ENCODE data around the gene TMEM260.

TMEM260 gene

DNA sequence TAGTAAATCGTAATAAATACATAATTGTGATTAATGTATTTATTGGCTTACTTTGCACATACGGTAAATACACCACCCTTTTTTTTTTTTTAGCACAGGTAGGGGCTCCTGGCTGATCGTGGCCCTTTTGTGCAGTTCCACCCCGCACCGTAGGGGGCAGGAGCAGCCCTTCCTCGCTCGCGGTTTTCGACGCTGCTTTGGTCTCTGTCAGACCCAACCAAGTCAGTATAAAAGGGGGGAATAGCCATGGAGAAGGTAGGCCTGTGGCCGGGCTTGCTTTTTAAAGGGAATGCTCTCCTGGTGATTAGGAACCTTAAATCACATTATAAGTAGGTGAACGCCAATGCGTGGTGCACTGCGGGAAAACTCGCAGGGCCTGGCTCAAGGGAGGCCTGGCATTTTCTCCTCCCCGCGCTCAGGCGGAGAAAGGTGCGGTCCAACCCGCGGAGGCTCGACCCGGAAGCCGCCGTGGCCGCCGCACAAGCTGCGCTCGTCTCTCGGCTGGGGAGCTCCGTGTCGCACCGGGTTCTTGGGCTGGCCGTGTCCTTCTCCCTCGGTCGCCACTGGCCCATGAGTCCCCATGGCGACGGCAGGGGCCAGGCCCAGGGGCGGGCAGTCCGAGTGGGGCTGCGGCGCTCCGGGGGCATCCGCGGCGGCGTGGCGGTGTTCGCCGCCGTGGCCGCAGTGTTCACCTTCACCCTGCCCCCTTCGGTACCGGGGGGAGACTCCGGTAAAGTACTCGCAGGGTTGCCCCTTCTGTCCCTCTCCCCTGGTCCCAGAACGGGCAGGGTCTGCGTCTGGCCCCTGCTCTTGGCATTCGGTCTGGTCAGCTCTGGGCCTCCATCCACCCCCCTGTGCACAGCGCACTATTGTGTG lies at the start of gene TMEM260:
TSS of gene TMEM260 (plus strand) at position 454 of the 876 bp plus-strand sequence. CDS start at position 571, 117 bp downstream.
- DNase-seq = peak; percentile 90

DNA sequence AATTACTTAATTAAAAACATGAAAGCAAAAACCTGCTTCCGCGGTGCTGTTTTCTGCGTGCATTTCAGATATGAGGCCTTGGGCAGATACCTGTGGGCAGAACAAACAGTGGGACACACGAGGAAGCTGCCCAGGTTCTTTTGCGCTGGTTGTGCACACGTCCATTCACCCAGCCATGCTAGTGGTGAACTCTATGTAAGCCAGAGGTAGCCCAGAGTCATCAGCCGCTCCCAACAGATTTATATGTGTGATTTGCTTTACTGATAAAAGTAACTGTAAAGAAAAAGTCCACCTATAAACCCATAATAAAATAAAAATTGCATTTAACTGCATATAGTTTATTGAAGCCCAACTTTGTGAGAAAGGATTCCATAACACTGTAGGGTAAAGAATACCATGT lies 47.1 kb upstream of the TMEM260 start:
- no peak for DNase-seq

DNA sequence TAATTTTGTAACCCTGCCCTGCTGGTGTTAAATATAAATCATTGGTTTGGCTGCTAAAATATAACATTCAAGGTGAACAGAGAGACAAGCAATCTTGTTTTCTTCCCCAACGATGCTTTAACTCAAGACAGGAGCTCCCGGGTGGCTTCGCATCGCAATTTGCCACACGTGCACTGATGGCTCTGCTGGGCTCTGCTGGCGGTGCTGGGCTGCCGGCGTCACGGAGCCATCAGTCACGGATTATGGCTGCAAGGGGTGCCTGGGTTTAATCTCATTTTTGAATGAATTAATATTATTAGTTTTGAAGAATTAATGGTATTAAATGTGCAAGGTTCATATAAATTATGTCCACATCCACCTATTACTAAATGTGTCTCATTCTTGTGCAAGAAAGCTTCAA lies 44.9 kb upstream of the TMEM260 start:
- DNase-seq = no peak

DNA sequence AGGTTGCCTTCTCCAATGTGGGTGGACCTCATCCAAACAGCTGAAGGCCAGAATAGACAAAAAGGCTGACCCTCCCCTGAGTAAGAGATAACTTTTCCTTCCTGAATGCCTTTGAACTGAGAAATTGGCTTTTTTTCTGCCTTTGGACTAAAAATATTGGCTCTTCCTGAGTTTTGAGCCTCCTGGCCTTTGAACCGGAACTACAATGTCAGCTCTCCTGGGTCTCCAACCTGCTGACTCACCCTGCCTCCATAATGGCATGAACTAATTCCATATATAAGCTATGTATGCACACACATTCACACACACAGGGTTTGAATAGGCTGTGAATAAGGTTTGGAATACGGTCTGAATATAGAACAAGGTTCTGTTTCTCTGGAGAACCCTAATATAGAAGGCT lies 39.7 kb upstream of the TMEM260 start:
- no peak for DNase-seq

DNA sequence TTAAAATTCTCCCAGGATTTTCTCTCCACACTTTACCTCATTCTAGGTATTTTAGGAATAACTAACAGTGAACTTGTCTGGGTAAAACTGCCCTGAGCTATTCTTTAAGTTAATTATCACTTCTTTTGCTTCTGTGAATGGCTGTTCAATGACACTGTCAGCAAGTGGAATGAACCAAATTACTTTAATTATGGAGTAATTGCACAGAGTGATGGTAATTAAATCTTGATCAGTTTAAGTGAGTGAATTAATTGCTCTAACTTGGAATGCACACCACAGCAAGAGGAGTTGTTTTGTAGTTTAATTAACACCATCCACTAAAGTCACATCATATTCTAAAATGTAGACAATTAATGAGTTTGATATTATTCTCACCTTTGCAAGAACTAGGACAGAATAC lies 36.2 kb upstream of the TMEM260 start:
- DNase-seq = no peak

DNA sequence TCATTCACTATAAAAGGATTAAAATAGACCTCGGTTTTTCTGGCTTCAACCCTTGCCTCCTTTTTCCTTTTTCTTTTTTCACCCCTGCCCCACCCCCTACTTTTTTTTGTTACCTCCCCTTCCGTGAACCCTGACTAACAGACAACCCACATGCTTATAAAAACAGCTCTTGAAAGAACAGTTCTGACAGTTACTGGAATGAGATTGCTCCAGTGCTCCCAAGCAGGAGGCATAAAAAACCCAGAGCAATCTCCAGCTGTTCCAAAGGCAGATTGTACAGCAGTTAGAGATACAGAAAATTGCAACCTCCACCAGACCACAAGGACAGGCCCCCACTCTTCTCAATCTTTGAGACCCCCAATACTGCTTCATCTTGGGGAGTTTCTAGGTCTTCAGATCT lies 29.9 kb upstream of the TMEM260 start:
- DNase-seq = no peak

DNA sequence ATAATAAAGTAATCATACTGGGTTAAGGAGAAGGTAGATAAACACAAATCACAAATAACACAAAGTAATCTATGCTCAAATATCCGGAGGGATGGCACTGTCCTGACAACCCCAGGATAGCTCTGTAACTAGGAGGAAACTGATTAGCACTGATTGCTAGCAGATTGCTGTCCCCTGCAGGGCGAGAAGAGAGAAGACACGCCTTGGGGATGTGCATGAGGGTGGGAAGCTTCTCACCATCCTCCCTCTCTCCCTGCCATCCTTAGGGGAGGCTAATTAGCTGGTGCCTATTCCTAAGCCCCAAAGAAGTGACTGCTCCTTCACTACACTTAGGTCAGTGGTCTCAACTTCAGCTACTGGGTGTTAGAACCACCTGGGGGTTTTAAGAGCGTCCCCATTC lies 27.0 kb upstream of the TMEM260 start:
- no peak for DNase-seq

DNA sequence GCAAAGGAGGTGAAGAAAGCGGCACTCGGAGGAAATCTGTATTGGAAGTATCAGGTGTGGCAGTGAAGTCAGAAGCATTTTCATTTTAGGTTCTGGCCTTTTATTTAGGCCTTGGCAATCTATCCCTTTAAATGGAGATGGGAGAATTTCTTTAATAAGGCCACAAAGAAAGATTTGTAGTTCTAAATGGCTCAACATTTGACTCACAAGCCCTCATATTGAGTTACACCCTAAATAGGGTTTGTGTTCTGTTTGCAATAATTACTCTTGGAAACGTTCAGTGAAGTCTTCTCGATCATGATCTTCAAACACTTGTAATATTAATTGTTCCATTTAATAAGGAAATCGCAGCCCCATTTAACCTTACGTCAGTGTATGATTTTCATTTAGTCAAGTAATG lies 25.3 kb upstream of the TMEM260 start:
- no peak for DNase-seq

DNA sequence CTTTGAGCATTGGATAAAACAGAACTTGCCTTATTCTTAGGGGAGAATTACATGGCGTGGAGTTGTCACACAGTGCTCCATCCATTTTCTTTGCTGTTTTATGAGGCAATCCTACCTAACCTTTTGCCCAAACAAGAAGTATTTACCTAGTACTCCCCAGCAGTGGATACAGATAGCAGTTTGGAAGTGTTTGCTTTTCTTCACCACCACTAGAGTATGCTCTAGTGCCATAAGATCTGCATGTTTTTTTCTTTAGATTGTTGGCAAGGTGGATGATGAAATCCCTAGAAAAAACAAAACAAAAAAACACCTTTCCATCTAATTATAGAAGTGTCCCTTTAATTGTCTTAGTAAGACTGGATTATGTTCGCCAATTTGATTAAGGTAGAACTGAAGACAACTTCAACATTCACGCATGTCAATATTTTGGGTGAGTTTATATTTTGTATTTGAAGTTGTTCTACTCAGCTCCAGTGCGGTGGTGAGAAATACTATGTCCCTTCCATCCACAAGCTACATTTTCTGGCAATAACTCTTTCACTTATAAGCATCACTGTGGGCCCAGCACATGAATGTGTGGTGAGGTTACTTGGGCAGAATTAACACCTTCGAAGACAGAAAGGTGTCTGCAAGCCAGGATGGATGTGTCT lies 23.6 kb upstream of the TMEM260 start:
- DNase-seq = no peak

DNA sequence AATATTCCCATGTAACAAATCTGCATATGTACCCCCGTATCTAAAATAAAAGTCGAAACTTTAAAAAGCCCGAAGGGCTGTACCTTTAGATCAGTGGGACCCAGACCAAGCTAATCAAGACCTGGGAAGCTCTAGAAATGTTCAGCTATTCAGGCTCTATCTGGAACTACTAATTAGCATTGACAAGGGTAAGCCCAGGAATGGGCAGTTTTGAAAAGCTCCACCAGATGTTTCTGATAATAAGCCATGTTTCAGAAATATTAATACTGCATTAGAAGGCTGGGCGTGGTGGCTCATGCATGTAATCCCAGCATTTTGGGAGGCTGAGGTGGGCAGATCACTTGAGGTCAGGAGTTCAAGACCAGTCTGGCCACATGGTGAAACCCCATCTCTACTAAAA lies 20.4 kb upstream of the TMEM260 start:
- no peak for DNase-seq

DNA sequence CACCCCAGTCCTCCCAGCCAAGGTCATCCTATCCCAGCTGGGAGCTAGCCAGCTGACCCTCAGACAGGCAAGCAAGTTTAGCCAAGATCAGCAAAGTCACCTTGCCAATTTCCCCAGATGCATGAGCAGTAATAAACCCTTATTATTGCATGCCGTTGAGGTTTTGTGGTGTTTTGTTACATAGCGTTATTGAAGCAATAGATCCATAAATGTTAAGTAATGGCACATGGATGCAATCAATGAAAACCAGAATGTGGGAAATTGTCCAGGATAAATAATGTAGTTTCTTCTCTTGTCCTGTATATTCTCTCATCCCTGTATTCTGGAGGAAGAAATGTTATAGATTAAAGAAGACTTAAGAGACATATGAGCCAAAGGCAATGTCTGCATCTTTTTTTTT lies 18.0 kb upstream of the TMEM260 start:
- DNase-seq = no peak

DNA sequence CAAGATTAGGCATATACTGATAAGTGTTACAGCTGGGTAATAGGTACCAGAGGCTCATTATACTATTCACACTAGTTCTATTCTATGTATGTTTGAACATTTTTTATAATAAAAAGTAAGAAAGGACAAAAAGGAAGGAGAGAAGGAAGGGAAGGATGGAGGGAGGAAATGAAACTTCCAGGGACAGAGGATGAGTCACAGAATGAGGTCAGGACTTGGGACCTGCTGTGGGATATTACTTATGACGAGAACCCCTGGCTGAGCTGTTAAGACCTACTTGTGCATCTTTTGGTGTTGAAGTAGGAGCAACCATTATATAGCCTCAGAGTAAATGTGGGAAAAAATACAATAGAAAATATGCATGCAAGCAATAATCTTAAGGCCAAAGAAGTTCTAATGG lies 16.7 kb upstream of the TMEM260 start:
- DNase-seq = no peak

DNA sequence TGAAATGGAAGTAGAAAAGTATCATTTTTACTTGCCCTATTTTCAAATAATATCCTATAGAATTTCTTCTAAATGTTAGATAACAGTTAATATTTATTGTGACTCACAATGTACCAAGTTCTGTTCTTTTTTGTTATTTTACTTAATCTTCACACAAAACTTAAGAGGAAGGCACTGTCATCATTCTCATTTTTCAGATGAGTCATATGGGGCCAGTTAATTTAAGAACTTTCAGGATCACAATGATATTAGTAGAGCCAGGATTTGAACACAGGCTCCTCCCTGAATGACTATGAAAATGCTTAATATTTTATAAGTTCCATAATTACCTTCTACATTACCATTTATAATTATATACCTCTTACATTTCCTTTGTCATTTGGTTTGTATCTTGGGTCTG lies 10.4 kb upstream of the TMEM260 start:
- no peak for DNase-seq

DNA sequence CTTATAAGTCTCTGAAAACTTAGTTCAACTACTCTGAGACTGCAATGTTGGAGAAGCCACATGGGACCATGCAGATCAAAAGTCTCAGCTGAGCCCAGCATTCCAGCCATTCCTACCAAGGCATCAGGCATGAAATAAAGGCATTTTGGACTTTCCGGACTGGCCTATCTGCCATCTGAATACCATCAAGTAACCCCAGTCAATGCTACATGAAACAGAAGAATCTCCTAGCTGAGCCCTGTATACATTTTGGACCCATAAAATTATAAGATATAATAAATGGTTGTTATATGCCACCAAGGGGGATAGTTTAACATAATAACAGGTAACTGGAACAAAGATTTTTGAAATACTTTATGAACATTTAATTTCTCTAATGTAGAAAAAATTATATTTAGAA lies 9.3 kb upstream of the TMEM260 start:
- DNase-seq = no peak

DNA sequence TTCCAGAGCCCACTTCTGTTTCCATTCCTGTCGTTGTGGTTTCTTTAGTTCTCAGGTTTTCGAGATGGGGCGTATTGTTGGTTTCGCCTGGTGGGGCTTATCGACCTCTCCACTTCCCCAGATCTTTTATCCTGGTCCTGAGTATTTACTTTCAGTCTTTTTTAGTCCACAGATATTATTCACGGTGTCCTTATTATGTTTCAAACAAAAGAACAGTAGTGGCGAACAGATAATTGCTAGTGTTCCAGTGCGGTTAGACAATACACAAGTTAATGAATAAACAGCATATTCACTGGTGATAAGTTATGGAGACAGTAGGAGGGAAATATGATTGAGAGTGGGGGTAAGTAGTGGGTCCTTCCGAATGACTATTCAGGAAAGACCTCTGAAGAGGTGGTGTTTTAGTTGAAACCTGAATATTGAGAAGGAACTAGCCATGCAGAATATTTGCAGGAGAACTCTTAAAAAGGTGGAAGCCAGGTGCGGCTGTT lies 668 bp downstream of the TMEM260 start:
- DNase-seq = no peak

DNA sequence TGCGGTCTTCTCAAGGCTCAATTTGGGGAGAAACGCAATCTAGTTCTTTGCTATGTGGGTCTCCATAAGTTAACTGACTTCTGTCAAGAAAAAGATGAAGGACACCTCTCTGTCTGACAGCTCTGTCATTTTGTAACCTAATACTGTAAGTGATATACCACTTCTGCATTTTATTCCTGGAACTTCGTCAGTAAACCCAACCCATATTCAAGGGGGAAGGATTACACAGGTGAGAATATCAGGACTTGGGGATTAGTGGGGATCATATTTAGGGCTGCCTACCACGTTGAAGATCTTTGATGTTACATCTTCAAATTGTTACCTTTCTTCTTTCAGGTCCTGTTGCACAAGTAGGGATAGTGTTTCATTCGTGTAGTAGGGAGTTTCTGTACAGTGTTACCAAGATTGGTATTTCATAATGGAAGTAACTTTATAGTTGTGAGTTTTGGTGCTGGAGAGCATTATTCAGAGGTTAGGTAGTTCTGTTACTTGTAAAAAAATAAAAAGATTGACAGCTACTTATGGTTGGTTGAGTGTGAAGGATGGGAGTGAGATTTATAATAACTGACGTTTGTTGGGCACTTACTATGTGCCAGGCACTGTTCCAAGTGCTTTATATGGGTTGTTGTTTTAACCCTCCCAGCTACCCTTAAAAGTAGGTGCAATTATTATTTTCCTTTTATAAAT lies 1.6 kb downstream of the TMEM260 start:
- DNase-seq = no peak

DNA sequence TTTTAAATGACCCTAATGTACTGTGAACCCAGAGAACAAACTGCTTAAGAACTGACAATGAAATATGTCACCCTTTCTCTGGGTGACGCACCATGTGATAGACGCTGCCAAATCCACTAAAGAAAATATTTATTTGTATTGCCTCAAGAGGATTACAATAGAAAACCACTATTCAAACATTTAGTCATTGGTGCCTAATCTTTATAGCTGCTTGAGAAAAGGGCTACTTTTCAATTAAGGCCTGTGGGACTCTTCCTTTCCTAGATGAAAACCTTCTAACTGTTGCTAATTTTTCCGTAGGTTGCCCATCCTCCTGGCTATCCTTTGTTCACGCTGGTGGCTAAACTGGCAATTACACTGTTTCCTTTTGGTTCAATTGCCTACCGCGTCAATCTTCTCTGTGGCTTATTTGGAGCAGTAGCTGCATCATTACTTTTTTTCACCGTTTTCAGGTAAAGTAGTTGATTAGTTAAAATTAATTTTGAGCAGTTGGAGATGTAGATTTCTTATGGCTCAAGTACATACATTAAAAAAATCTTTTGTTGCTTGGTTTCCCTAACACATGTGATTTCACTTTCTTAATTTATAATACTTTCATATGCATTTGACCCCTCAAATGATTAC lies 6.0 kb downstream of the TMEM260 start:
- no peak for DNase-seq

DNA sequence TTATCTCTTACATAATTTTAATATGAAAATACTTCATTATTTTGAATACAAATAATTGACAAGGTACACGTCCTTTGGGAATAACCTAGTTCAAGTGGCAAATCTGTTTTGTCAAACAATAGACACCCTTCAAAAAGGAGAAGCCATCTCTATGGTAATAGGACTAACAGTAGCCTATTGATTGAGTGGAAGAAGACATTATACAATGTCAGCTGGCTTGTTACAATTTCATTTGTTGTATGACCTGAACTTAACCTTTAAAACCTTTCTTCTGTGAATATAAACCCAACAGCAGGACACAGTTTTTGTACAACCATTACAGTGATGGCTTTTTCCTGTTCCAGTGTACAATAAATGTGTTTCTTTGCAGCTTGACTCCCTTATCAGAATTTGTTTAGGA lies 8.1 kb downstream of the TMEM260 start:
- DNase-seq = no peak

DNA sequence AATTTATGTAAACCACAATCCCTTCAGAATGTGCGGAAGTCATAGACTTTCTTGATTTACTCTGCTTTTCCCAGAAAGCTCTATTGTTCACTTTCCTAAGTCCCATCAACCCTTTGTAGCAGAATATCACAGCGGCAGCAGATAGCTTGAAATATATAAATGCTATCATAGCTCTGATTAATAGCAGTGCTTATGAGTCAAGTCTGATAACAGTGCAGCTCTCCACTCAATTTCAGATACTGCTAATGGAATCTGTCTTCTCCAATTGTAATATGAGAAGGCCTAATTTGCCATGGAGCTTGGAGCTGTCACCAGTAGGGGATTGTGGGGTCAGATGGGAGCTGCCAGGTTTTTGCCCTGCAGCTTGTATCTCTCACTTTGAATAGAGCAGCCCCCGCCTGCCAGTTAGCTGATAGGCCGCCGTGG lies 10.9 kb downstream of the TMEM260 start:
- no peak for DNase-seq

DNA sequence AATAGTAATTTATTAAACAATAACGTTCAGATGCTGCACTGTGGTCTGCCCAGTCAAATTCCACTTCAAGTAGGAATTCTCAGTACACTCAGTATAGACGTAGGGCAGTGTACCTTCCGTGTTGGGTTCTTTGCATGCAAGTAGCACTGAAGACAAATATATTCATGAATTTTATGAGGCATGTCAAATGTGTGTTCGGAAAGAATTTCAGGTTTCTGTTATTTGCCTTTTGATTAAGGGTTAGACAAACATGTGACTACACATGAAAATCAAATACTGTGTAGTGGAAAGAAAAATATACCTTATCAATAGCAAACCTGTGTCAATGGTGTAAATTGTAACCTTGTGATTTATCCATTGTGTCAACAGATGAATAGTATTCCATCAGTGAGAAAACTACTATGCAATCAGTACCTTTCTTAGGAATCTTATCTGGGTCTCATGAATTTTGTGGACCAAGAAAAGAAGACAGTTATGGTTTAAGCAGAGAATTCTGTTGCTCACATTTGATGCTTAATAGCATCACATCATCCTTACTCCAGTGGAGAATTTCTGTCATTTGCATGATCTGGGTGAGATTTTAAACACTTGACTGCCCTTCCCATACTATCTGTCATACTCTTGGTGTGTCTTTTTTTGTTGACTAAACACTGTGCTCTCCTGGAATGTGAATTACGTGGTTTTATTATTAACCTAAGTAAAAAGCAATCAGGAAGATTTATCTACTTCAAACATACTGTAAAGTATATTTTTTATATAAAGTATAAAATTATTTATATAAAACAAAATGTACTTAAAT lies 13.3 kb downstream of the TMEM260 start:
- DNase-seq = no peak

DNA sequence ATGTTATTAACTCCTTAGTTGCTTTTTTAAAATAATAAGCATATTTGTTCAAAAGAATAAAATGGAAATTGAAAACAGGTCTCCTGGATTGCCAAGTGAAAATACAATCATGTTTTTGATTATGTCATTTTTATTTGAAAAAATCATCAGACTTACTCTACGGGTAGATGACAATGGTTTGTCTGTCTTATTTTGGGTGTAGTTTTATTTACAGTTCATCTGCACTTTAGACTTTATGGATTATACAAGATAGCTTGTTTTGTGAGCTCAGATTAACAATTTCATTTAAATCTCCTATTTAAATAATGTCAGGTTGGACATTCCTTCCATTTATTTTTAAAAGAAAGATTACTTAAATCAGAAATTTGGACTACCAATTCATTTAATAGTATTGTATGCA lies 14.8 kb downstream of the TMEM260 start:
- no peak for DNase-seq

DNA sequence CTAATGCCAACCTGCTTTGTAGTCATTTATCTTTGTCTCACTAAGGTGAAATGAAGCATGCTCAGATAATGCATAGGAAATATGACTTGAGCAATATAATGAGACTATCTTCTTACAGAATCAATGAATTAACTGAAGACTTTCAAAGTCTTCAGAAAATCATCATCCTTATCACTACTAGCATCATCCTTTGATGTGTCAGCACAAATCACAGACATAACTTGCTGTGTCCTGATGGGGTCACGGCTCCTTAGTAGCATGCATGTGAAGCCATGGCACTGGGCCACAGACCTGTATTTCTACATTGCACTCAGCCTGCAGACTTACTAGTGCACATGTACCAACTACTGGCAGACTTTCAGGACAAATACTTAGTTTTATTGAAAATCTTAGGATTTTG lies 18.9 kb downstream of the TMEM260 start:
- no peak for DNase-seq
